Vagina (tissue), 2 donors: Measurements from ENCODE around the gene CFAP99. TPM values are rescaled to one million over a fixed set of nuclear protein-coding genes. Genes with fewer than 3 reads are reported as not detected.

Source experiments
- DNase-seq, 2 donors: peaks; one replicate each; pipeline ENCODE4 v3.0.0-alpha.2; 2017; ENCODE audit errors: extremely low spot score in 2 of 2
- H3K27ac ChIP-seq: fragments of 200-600 bp; sonication (generic); one replicate; pipeline ENCODE4 v1.5.1; 2019
- H3K27me3 ChIP-seq: fragments of 200-600 bp; sonication (generic); one replicate; pipeline ENCODE4 v1.5.1; 2019
- H3K36me3 ChIP-seq, 2 donors: fragments of 200-600 bp; sonication (generic); one replicate each; pipeline ENCODE4 v1.5.1; 2017 to 2019
- H3K4me1 ChIP-seq: fragments of 200-600 bp; sonication (generic); one replicate; pipeline ENCODE4 v1.5.1; 2019
- H3K4me3 ChIP-seq, 2 donors: fragments of 200-600 bp; sonication (generic); 1 replicate in 1 of 2; 2 replicates in 1 of 2; pipeline ENCODE4 v1.5.1; 2016 to 2019
- H3K9me3 ChIP-seq: fragments of 200-600 bp; sonication (generic); one replicate; pipeline ENCODE4 v1.5.1; 2019
- CTCF ChIP-seq, 3 experiments: fragments of 450-650 bp in 2 of 3; fragments of 200-600 bp in 1 of 3; sonication (generic) in 1 of 3; IDR thresholded peaks; one replicate each; pipeline ENCODE4 v1.5.1; 2017 to 2019; ENCODE audit warnings: antibody characterized with exemption in 3 of 3, mild to moderate bottlenecking in 2 of 3, moderate library complexity in 2 of 3
- POLR2A ChIP-seq, 2 donors: fragments of 450-650 bp; IDR thresholded peaks; one replicate each; pipeline ENCODE4 v1.6.1; 2017; ENCODE audit warnings: antibody characterized with exemption in 2 of 2, mild to moderate bottlenecking in 2 of 2, moderate library complexity in 2 of 2
- POLR2AphosphoS5 ChIP-seq, 2 donors: sonication (generic); formaldehyde crosslinking; IDR thresholded peaks; one replicate each; pipeline ENCODE4 v1.9.0; 2017; ENCODE audit warnings: antibody characterized with exemption in 2 of 2, mild to moderate bottlenecking in 2 of 2, low read depth in 1 of 2; ENCODE audit not compliant: insufficient read depth in 1 of 2
- intact Hi-C: fragments of 100-400 bp; cut with DNase I; formaldehyde crosslinking; loops from one replicate; pipeline ENCODE4 v1.15.1; 2023
- total RNA-seq: library from RNA; depleted of rRNA; stranded (reverse); fragments of >200 nt; gene quantifications from one replicate; pipeline ENCODE4 v1.2.3, GENCODE V29; 2016

The CFAP99 gene
- total RNA-seq, 1 donor from 2014 or later, result not detected

DNA sequence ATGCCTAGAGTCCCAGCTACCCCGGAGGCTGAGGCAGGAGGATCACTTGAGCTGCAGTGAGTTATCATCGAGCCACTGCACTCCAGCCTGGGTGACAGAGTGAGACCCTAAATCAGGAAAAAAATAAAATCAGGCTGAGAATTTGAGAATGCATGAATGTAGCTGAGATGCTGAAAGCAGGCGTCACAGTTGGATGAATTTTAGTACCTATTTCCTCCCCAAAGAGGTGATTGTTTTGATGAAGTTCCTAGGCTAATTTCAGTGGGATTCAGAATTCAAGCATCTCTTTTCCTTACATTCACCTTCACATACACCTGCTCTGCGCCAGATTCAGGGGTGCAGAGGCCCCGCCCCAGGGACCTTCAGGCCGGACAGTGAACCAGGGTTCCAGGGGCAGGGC lies 3.2 kb downstream of the CFAP99 start:
- no peak for TF ChIP-seq POLR2AphosphoS5 (IDR thresholded peaks at IDR 0.05; ENCODE audit: insufficient read depth in 1 of 2, low read depth in 1 of 2)
- TF ChIP-seq CTCF (IDR thresholded peaks at IDR 0.05), result no peak
- no peak for TF ChIP-seq POLR2A (IDR thresholded peaks at IDR 0.05)
- no peaks in the 10 kb centered on the region for H3K27me3 ChIP-seq
- intact Hi-C loops, result no loop called here
- H3K36me3 ChIP-seq, result no peaks in the 10 kb centered on the region
- H3K9me3 ChIP-seq, result no peaks in the 10 kb centered on the region
- DNase-seq, result no peak
- H3K27ac ChIP-seq, result no peak overlapping the region
- H3K4me3 ChIP-seq, result no peak overlapping the region
- H3K4me1 ChIP-seq, result peaks cover 21% of the 10 kb centered on the region

GRCh38 chr4:2423066-2423465 lies 4.3 kb downstream of the CFAP99 start:
- Histone ChIP-seq H3K27ac (no peak overlapping the region), H3K27me3 (no peaks in the 10 kb centered on the region), H3K4me3 (no peak overlapping the region), H3K9me3 (no peaks in the 10 kb centered on the region), H3K4me1 (peaks cover 13% of the 10 kb centered on the region), H3K36me3 (no peaks in the 10 kb centered on the region)
- no peak for TF ChIP-seq POLR2AphosphoS5 (IDR thresholded peaks at IDR 0.05; ENCODE audit: insufficient read depth in 1 of 2, low read depth in 1 of 2)
- no peak for TF ChIP-seq POLR2A (IDR thresholded peaks at IDR 0.05)
- TF ChIP-seq CTCF (IDR thresholded peaks at IDR 0.05), result no peak
- intact Hi-C loops, result no loop called here
- no peak for DNase-seq

DNA sequence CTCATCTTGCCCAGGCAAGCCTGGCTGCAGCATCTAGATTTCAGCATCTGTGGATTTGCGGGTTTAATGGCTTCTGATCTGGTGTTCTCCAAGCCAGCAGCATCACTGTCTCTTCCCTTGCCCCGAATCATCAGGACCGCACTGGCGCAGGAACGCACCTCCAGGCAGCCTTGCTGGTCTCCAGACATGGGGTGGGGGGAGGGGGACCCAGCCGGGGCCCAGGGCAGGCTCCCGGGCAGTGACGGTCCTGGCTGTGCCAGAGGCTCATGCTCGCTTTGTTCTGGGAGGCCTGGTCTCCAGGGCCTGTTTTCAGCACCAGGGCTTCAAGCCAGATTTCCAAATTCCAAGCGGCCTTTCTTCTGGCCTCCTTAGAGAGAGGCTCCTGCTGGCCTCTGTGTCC lies 4.9 kb downstream of the CFAP99 start:
- Histone ChIP-seq H3K9me3 (no peaks in the 10 kb centered on the region), H3K27ac (no peak overlapping the region), H3K4me1 (peaks cover 12% of the 10 kb centered on the region), H3K4me3 (no peak overlapping the region), H3K27me3 (no peaks in the 10 kb centered on the region), H3K36me3 (no peaks in the 10 kb centered on the region)
- no peak for DNase-seq
- TF ChIP-seq POLR2A (IDR thresholded peaks at IDR 0.05) (no peak), CTCF (IDR thresholded peaks at IDR 0.05) (no peak), POLR2AphosphoS5 (IDR thresholded peaks at IDR 0.05; ENCODE audit: insufficient read depth in 1 of 2, low read depth in 1 of 2) (no peak)
- intact Hi-C loops, result no loop called here

- intact Hi-C loops, result no loop called here
- Histone ChIP-seq H3K4me3 (no peak overlapping the region), H3K9me3 (no peaks in the 10 kb centered on the region), H3K27me3 (no peaks in the 10 kb centered on the region), H3K36me3 (no peaks in the 10 kb centered on the region), H3K4me1 (peaks cover 5% of the 10 kb centered on the region), H3K27ac (no peak overlapping the region)
- no peak for DNase-seq
- TF ChIP-seq CTCF (IDR thresholded peaks at IDR 0.05) (no peak), POLR2A (IDR thresholded peaks at IDR 0.05) (no peak), POLR2AphosphoS5 (IDR thresholded peaks at IDR 0.05; ENCODE audit: insufficient read depth in 1 of 2, low read depth in 1 of 2) (no peak)
Observed at GRCh38 chr4:2424581-2424980, 5.8 kb downstream of the CFAP99 start.

GRCh38 chr4:2425386-2426068 lies 6.8 kb downstream of the CFAP99 start:
- no peaks in the 10 kb centered on the region for H3K9me3 ChIP-seq
- H3K4me1 ChIP-seq, result no peaks in the 10 kb centered on the region
- TF ChIP-seq POLR2A (IDR thresholded peaks at IDR 0.05) (no peak), POLR2AphosphoS5 (IDR thresholded peaks at IDR 0.05; ENCODE audit: insufficient read depth in 1 of 2, low read depth in 1 of 2) (no peak), CTCF (IDR thresholded peaks at IDR 0.05) (no peak)
- H3K4me3 ChIP-seq, result no peak overlapping the region
- no peak for DNase-seq
- H3K27me3 ChIP-seq, result no peaks in the 10 kb centered on the region
- intact Hi-C loops, result no loop called here
- H3K36me3 ChIP-seq, result no peaks in the 10 kb centered on the region
- no peak overlapping the region for H3K27ac ChIP-seq
